Activated B cell treated with CpG ODN at 0.5 μM for 24 hours (primary cell): ENCODE results near the gene SETD1B. TPM values are rescaled to one million over a fixed set of nuclear protein-coding genes. Genes with fewer than 3 reads are reported as not detected.
"Not testable (repeated sequence)": the region's sequence is repeated elsewhere in the genome, so short reads cannot be mapped to it uniquely, and the experiment has no call there.

ENCODE experiments used
- ATAC-seq: fragments of 200-7000 bp; cut with Tn5 transposase; one replicate; pipeline ENCODE4 v1.10.0; 2021; ENCODE audit warnings: low read depth, mild to moderate bottlenecking, moderate library complexity
- CTCF ChIA-PET: fragments of 350-600 bp; sonication (Branson Sonifier 250); formaldehyde crosslinking; loops from one replicate; lab custom pipeline; 2021; ENCODE audit warnings: antibody characterized with exemption; lab: Charles Lee
- POLR2A ChIA-PET: fragments of 350-600 bp; sonication (Branson Sonifier 250); formaldehyde crosslinking; loops from one replicate; lab custom pipeline; 2021; ENCODE audit warnings: antibody characterized with exemption; lab: Charles Lee
- DNase-seq: peaks from one replicate; pipeline ENCODE4 v3.0.0; 2022
- H3K27ac Mint-ChIP-seq: one replicate; pipeline ENCODE4 v1.8.0; 2020; ENCODE audit warnings: mixed read lengths
- H3K27me3 Mint-ChIP-seq: one replicate; pipeline ENCODE4 v1.8.0; 2021; ENCODE audit warnings: mixed read lengths
- H3K36me3 Mint-ChIP-seq: one replicate; pipeline ENCODE4 v1.8.0; 2021; ENCODE audit warnings: low read depth, mixed read lengths
- H3K4me1 Mint-ChIP-seq: one replicate; pipeline ENCODE4 v1.8.0; 2021; ENCODE audit warnings: mixed read lengths
- H3K4me3 Mint-ChIP-seq: one replicate; pipeline ENCODE4 v1.8.0; 2020; ENCODE audit warnings: mild to moderate bottlenecking, mixed read lengths
- H3K9me3 Mint-ChIP-seq: one replicate; pipeline ENCODE4 v1.8.0; 2020; ENCODE audit warnings: mixed read lengths
- CTCF ChIP-seq: fragments of 200-600 bp; IDR thresholded peaks from one replicate; pipeline ENCODE4 v1.8.0; 2022; ENCODE audit warnings: antibody characterized with exemption, mild to moderate bottlenecking
- intact Hi-C: fragments of 100-400 bp; cut with micrococcal nuclease; formaldehyde crosslinking; loops from one replicate; pipeline ENCODE4 v1.15.1; 2024
- total RNA-seq: library from RNA; stranded (reverse); gene quantifications from 2 replicates; pipeline ENCODE4 v1.2.3, GENCODE V29; 2022

SETD1B gene
- total RNA-seq, 1 donor from 2014 or later = 40.3 TPM

- peaks cover 2% of the 10 kb centered on the region for H3K4me1 Mint-ChIP-seq
- H3K9me3 Mint-ChIP-seq = no peaks in the 10 kb centered on the region
- intact Hi-C loops = no loop called here
- no peak overlapping the region for H3K4me3 Mint-ChIP-seq
- ATAC-seq = no peak
- ChIA-PET CTCF (no interaction called here), POLR2A (no interaction called here)
- H3K27ac Mint-ChIP-seq = no peak overlapping the region
- no peak for TF ChIP-seq CTCF
- H3K36me3 Mint-ChIP-seq = no peaks in the 10 kb centered on the region
- DNase-seq = no peak
- H3K27me3 Mint-ChIP-seq = no peaks in the 10 kb centered on the region
These were observed 69.4 kb downstream of the SETD1B start for GRCh38 chr12:121873216-121873569.

GRCh38 chr12:121874071-121874470 is 70.3 kb downstream of the SETD1B start:
- TF ChIP-seq CTCF = no peak
- POLR2A ChIA-PET = no interaction called here
- Mint-ChIP-seq H3K27me3 (no peaks in the 10 kb centered on the region), H3K9me3 (no peaks in the 10 kb centered on the region), H3K27ac (no peak overlapping the region), H3K4me3 (no peak overlapping the region), H3K4me1 (peaks cover 2% of the 10 kb centered on the region), H3K36me3 (no peaks in the 10 kb centered on the region)
- intact Hi-C loops = no loop called here
- DNase-seq = no peak
- ATAC-seq = no peak
- CTCF ChIA-PET = no interaction called here

- no peak for DNase-seq
- no peak for TF ChIP-seq CTCF
- no peak for ATAC-seq
- Mint-ChIP-seq H3K27me3 (no peaks in the 10 kb centered on the region), H3K4me3 (no peak overlapping the region), H3K4me1 (peaks cover 2% of the 10 kb centered on the region), H3K9me3 (no peaks in the 10 kb centered on the region), H3K36me3 (no peaks in the 10 kb centered on the region), H3K27ac (no peak overlapping the region)
- intact Hi-C loops = no loop called here
- ChIA-PET CTCF (no interaction called here), POLR2A (no interaction called here)
These were observed 71.8 kb downstream of the SETD1B start for GRCh38 chr12:121875582-121875981.

GRCh38 chr12:121876080-121876447 is 72.3 kb downstream of the SETD1B start:
- CTCF ChIA-PET, H3K36me3 Mint-ChIP-seq: not testable (repeated sequence)

More at GRCh38 chr12:121876080-121876447, 72.3 kb downstream of the SETD1B start:
- POLR2A ChIA-PET, DNase-seq, H3K27ac Mint-ChIP-seq, H3K4me3 Mint-ChIP-seq, H3K27me3 Mint-ChIP-seq, H3K4me1 Mint-ChIP-seq, ATAC-seq, H3K9me3 Mint-ChIP-seq, intact Hi-C loops: not testable (repeated sequence)

Other genes with a start within 250 kb of the SETD1B start
- 197 and 236 TPM in 2 replicates for gene KDM2B, start 223.0 kb upstream of the SETD1B start, total RNA-seq
- 85.8 and 86.3 TPM in 2 replicates for gene ORAI1, start 177.5 kb upstream of the SETD1B start, total RNA-seq
- 0.20 and 0.42 TPM in 2 replicates for gene MORN3, start 134.4 kb upstream of the SETD1B start, total RNA-seq
- 7.3 and 8.3 TPM in 2 replicates for gene TMEM120B, start 91.3 kb upstream of the SETD1B start, total RNA-seq
- gene RHOF, start 10.3 kb upstream of the SETD1B start, total RNA-seq = 133 and 142 TPM in 2 replicates
- not detected in 2 replicates for gene HPD, start 54.9 kb downstream of the SETD1B start, total RNA-seq
- gene PSMD9, start 84.8 kb downstream of the SETD1B start, total RNA-seq = 35.9 and 40.2 TPM in 2 replicates
- 0.91 and 1.2 TPM in 2 replicates for gene CFAP251, start 114.6 kb downstream of the SETD1B start, total RNA-seq
- gene BCL7A, start 217.9 kb downstream of the SETD1B start, total RNA-seq = 38.6 and 41.4 TPM in 2 replicates